Measurements from ENCODE around the gene NUP210.

DNA sequence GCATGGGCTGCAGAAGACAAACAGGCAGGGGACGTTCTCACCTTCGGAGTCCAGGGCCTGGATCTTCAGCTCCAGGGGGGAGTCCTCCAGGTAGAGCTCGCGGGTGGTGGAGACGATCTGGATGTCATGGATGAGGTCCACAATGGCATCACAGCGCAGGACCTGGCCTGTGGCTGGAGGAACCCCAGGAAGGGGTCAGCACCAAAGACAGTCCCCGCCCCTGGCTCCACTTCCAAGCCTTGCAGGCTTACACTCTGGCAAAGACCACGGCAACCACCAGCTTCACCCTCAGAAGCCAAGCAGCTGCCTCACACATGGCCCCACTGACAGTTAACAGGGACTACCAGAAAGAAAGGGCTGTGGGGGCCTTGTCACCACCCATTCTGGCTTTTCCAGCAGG, 22.8 kb downstream of the NUP210 start:
- TF ChIP-seq EZH2 (IDR thresholded peaks at IDR 0.05; ENCODE audit: low read depth, unreplicated experiment) (no peak), POLR2AphosphoS5 (IDR thresholded peaks at IDR 0.05; ENCODE audit: low read depth) (no peak), JUNB (IDR thresholded peaks at IDR 0.05; ENCODE audit: unreplicated experiment) (no peak), EZH2phosphoT487 (IDR thresholded peaks at IDR 0.05; ENCODE audit: unreplicated experiment) (no peak), CREB1 (CRISPR knock-in tag; IDR thresholded peaks at IDR 0.05; ENCODE audit: low read depth) (no peak), STAT1 (IDR thresholded peaks at IDR 0.05; ENCODE audit: unreplicated experiment) (no peak), NANOG (IDR thresholded peaks at IDR 0.05; ENCODE audit: borderline replicate concordance) (no peak), ZNF114 (CRISPR knock-in tag; IDR thresholded peaks at IDR 0.05) (no peak), ZNF331 (CRISPR knock-in tag; IDR thresholded peaks at IDR 0.05; ENCODE audit: low read depth) (no peak)
- TF ChIP-seq, protein P1, sequence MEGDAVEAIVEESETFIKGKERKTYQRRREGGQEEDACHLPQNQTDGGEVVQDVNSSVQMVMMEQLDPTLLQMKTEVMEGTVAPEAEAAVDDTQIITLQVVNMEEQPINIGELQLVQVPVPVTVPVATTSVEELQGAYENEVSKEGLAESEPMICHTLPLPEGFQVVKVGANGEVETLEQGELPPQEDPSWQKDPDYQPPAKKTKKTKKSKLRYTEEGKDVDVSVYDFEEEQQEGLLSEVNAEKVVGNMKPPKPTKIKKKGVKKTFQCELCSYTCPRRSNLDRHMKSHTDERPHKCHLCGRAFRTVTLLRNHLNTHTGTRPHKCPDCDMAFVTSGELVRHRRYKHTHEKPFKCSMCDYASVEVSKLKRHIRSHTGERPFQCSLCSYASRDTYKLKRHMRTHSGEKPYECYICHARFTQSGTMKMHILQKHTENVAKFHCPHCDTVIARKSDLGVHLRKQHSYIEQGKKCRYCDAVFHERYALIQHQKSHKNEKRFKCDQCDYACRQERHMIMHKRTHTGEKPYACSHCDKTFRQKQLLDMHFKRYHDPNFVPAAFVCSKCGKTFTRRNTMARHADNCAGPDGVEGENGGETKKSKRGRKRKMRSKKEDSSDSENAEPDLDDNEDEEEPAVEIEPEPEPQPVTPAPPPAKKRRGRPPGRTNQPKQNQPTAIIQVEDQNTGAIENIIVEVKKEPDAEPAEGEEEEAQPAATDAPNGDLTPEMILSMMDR (conservative IDR thresholded peaks at IDR 0.05; ENCODE audit: low read depth in 2 of 2) = no peak
- TF ChIP-seq, protein P2, sequence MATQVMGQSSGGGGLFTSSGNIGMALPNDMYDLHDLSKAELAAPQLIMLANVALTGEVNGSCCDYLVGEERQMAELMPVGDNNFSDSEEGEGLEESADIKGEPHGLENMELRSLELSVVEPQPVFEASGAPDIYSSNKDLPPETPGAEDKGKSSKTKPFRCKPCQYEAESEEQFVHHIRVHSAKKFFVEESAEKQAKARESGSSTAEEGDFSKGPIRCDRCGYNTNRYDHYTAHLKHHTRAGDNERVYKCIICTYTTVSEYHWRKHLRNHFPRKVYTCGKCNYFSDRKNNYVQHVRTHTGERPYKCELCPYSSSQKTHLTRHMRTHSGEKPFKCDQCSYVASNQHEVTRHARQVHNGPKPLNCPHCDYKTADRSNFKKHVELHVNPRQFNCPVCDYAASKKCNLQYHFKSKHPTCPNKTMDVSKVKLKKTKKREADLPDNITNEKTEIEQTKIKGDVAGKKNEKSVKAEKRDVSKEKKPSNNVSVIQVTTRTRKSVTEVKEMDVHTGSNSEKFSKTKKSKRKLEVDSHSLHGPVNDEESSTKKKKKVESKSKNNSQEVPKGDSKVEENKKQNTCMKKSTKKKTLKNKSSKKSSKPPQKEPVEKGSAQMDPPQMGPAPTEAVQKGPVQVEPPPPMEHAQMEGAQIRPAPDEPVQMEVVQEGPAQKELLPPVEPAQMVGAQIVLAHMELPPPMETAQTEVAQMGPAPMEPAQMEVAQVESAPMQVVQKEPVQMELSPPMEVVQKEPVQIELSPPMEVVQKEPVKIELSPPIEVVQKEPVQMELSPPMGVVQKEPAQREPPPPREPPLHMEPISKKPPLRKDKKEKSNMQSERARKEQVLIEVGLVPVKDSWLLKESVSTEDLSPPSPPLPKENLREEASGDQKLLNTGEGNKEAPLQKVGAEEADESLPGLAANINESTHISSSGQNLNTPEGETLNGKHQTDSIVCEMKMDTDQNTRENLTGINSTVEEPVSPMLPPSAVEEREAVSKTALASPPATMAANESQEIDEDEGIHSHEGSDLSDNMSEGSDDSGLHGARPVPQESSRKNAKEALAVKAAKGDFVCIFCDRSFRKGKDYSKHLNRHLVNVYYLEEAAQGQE (IDR thresholded peaks at IDR 0.05; ENCODE audit: unreplicated experiment) = no peak
- TF ChIP-seq, protein P3, sequence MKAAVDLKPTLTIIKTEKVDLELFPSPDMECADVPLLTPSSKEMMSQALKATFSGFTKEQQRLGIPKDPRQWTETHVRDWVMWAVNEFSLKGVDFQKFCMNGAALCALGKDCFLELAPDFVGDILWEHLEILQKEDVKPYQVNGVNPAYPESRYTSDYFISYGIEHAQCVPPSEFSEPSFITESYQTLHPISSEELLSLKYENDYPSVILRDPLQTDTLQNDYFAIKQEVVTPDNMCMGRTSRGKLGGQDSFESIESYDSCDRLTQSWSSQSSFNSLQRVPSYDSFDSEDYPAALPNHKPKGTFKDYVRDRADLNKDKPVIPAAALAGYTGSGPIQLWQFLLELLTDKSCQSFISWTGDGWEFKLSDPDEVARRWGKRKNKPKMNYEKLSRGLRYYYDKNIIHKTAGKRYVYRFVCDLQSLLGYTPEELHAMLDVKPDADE (IDR thresholded peaks at IDR 0.05) = no peak
- TF ChIP-seq, protein P4, sequence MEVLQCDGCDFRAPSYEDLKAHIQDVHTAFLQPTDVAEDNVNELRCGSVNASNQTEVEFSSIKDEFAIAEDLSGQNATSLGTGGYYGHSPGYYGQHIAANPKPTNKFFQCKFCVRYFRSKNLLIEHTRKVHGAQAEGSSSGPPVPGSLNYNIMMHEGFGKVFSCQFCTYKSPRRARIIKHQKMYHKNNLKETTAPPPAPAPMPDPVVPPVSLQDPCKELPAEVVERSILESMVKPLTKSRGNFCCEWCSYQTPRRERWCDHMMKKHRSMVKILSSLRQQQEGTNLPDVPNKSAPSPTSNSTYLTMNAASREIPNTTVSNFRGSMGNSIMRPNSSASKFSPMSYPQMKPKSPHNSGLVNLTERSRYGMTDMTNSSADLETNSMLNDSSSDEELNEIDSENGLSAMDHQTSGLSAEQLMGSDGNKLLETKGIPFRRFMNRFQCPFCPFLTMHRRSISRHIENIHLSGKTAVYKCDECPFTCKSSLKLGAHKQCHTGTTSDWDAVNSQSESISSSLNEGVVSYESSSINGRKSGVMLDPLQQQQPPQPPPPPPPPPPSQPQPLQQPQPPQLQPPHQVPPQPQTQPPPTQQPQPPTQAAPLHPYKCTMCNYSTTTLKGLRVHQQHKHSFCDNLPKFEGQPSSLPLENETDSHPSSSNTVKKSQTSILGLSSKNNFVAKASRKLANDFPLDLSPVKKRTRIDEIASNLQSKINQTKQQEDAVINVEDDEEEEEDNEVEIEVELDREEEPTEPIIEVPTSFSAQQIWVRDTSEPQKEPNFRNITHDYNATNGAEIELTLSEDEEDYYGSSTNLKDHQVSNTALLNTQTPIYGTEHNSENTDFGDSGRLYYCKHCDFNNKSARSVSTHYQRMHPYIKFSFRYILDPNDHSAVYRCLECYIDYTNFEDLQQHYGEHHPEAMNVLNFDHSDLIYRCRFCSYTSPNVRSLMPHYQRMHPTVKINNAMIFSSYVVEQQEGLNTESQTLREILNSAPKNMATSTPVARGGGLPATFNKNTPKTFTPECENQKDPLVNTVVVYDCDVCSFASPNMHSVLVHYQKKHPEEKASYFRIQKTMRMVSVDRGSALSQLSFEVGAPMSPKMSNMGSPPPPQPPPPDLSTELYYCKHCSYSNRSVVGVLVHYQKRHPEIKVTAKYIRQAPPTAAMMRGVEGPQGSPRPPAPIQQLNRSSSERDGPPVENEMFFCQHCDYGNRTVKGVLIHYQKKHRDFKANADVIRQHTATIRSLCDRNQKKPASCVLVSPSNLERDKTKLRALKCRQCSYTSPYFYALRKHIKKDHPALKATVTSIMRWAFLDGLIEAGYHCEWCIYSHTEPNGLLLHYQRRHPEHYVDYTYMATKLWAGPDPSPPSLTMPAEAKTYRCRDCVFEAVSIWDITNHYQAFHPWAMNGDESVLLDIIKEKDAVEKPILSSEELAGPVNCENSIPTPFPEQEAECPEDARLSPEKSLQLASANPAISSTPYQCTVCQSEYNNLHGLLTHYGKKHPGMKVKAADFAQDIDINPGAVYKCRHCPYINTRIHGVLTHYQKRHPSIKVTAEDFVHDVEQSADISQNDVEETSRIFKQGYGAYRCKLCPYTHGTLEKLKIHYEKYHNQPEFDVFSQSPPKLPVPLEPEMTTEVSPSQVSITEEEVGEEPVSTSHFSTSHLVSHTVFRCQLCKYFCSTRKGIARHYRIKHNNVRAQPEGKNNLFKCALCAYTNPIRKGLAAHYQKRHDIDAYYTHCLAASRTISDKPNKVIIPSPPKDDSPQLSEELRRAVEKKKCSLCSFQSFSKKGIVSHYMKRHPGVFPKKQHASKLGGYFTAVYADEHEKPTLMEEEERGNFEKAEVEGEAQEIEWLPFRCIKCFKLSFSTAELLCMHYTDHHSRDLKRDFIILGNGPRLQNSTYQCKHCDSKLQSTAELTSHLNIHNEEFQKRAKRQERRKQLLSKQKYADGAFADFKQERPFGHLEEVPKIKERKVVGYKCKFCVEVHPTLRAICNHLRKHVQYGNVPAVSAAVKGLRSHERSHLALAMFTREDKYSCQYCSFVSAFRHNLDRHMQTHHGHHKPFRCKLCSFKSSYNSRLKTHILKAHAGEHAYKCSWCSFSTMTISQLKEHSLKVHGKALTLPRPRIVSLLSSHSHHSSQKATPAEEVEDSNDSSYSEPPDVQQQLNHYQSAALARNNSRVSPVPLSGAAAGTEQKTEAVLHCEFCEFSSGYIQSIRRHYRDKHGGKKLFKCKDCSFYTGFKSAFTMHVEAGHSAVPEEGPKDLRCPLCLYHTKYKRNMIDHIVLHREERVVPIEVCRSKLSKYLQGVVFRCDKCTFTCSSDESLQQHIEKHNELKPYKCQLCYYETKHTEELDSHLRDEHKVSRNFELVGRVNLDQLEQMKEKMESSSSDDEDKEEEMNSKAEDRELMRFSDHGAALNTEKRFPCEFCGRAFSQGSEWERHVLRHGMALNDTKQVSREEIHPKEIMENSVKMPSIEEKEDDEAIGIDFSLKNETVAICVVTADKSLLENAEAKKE (CRISPR knock-in tag; IDR thresholded peaks at IDR 0.05) = no peak

Data from GM23338 (cell line).